HepG2 (cell line): ENCODE data around the gene HTATSF1. TPM values are rescaled to one million over a fixed set of nuclear protein-coding genes. Genes with fewer than 3 reads are reported as not detected.

Source experiments
- ATAC-seq: fragments of 200-7000 bp; cut with Tn5 transposase; 3 replicates; pipeline ENCODE4 v1.9.1; 2020; ENCODE audit warnings: mild to moderate bottlenecking, moderate library complexity
- BruUV-seq: library from RNA; stranded (reverse); fragments of 400-500 nt; replicated peaks from 2 replicates; lab custom pipeline; 2021; lab: Mats Ljungman, UMichigan
- CTCF ChIA-PET: fragments of 300-600 bp; formaldehyde crosslinking; extraction: SDS; loops from one replicate; lab custom pipeline; 2021; ENCODE audit warnings: low total read pairs, inconsistent platforms, low intra/inter-chr PET ratio; lab: Yijun Ruan, JAX
- POLR2A ChIA-PET: fragments of 350-600 bp; sonication (Branson Sonifier 250); formaldehyde crosslinking; loops from one replicate; lab custom pipeline; 2020; ENCODE audit warnings: antibody characterized with exemption, inconsistent platforms; lab: Yijun Ruan, JAX
- DNase-seq: peaks from one replicate; pipeline ENCODE4 v3.0.0-alpha.2; 2015; ENCODE audit warnings: low spot score
- FAIRE-seq: peaks from 3 replicates; lab custom pipeline; 2011; peaks lifted over from hg19 to GRCh38; lab: Jason Lieb, UNC
- H2AFZ ChIP-seq: one replicate; pipeline ENCODE4 v1.6.1; 2011; ENCODE audit warnings: low read length, inconsistent platforms
- H3K27ac ChIP-seq: fragments of 300-600 bp; 3 replicates; pipeline ENCODE4 v1.8.0; 2011; ENCODE audit warnings: mixed run types, mild to moderate bottlenecking, mixed read lengths, low read length, inconsistent platforms; ENCODE audit not compliant: insufficient read depth; ENCODE audit errors: extremely low read length
- H3K27me3 ChIP-seq, 2 experiments: fragments of 200-600 bp in 1 of 2; 2 replicates in 1 of 2; 3 replicates in 1 of 2; pipeline versions ENCODE4 v1.6.0 to v1.8.0; 2011; ENCODE audit warnings: low read length in 2 of 2, mild to moderate bottlenecking in 2 of 2, moderate library complexity in 2 of 2, inconsistent platforms in 1 of 2; ENCODE audit not compliant: insufficient read depth in 2 of 2, control insufficient read depth in 1 of 2
- H3K36me3 ChIP-seq, 2 experiments: fragments of 200-600 bp in 1 of 2; replicated peaks in 1 of 2; 2 replicates in 1 of 2; 3 replicates in 1 of 2; pipeline versions ENCODE4 v1.5.1 to v1.8.0; 2011; ENCODE audit warnings: low read length in 2 of 2, inconsistent platforms in 1 of 2; ENCODE audit not compliant: insufficient read depth in 2 of 2, control insufficient read depth in 1 of 2
- H3K4me1 ChIP-seq: 2 replicates; pipeline ENCODE4 v1.5.1; 2012; ENCODE audit warnings: low read length, inconsistent platforms; ENCODE audit not compliant: insufficient read depth
- H3K4me2 ChIP-seq: 2 replicates; pipeline ENCODE4 v1.6.0; 2011; ENCODE audit warnings: low read depth, low read length, inconsistent platforms
- H3K4me3 ChIP-seq, 3 experiments: fragments of 200-600 bp in 1 of 3; sonication (generic), shearing (Covaris generic) in 1 of 3; replicated peaks in 1 of 3; 2 replicates each; pipeline ENCODE4 v1.5.1; 2011 to 2016; ENCODE audit warnings: low read length in 3 of 3, inconsistent platforms in 2 of 3, low read depth in 2 of 3, mild to moderate bottlenecking in 2 of 3, control low read depth in 1 of 3, mixed read lengths in 1 of 3; ENCODE audit not compliant: insufficient read depth in 1 of 3
- H3K79me2 ChIP-seq: one replicate; pipeline ENCODE4 v1.6.1; 2011; ENCODE audit warnings: low read length, inconsistent platforms; ENCODE audit not compliant: insufficient read depth
- H3K9ac ChIP-seq: 2 replicates; pipeline ENCODE4 v1.6.0; 2011; ENCODE audit warnings: mild to moderate bottlenecking, low read depth, low read length, inconsistent platforms; ENCODE audit not compliant: insufficient read depth
- H3K9me3 ChIP-seq: 2 replicates; pipeline ENCODE4 v1.5.1; 2012; ENCODE audit warnings: mild to moderate bottlenecking, low read length
- H4K20me1 ChIP-seq: 2 replicates; pipeline ENCODE4 v1.6.0; 2011; ENCODE audit warnings: inconsistent platforms, mild to moderate bottlenecking, low read length, moderate library complexity; ENCODE audit not compliant: insufficient read depth
- ADNP ChIP-seq: sonication (generic); formaldehyde crosslinking; IDR thresholded peaks from 2 replicates; pipeline ENCODE4 v1.4.0; 2020; ENCODE audit warnings: missing genetic modification reagents
- NFIC ChIP-seq: IDR thresholded peaks from 2 replicates; pipeline ENCODE4 v1.6.1; 2012; ENCODE audit warnings: mild to moderate bottlenecking, low read length, inconsistent platforms
- PRDM15 ChIP-seq: sonication (generic); formaldehyde crosslinking; IDR thresholded peaks from 2 replicates; pipeline ENCODE4 v1.4.0; 2020; ENCODE audit warnings: missing genetic modification reagents
- PRPF4 ChIP-seq: fragments of 200-400 bp; formaldehyde crosslinking; IDR thresholded peaks from 2 replicates; pipeline ENCODE4 v1.6.1; 2016; ENCODE audit warnings: low read length, low read depth; ENCODE audit not compliant: poor library complexity, severe bottlenecking
- SNRNP70 ChIP-seq: fragments of 200-400 bp; formaldehyde crosslinking; IDR thresholded peaks from 2 replicates; pipeline ENCODE4 v1.6.1; 2017; ENCODE audit warnings: mild to moderate bottlenecking, low read depth, low read length, moderate library complexity
- THAP9 ChIP-seq: sonication (generic); formaldehyde crosslinking; IDR thresholded peaks from 2 replicates; pipeline ENCODE4; 2020; ENCODE audit warnings: missing genetic modification reagents, mild to moderate bottlenecking, borderline replicate concordance
- ZFP91 ChIP-seq: sonication (generic); formaldehyde crosslinking; IDR thresholded peaks from 2 replicates; pipeline ENCODE4 v1.9.0; 2022; ENCODE audit warnings: missing genetic modification reagents, mild to moderate bottlenecking, borderline replicate concordance
- ZNF572 ChIP-seq: sonication (generic); formaldehyde crosslinking; IDR thresholded peaks from 2 replicates; pipeline ENCODE4 v1.5.1; 2020; ENCODE audit warnings: mild to moderate bottlenecking, missing genetic modification reagents
- ZNF580 ChIP-seq: IDR thresholded peaks from 2 replicates; pipeline ENCODE4 v1.6.1; 2016; ENCODE audit warnings: low read depth, borderline replicate concordance
- ZNF709 ChIP-seq: sonication (generic); formaldehyde crosslinking; IDR thresholded peaks from 2 replicates; pipeline ENCODE4 v1.5.0; 2020; ENCODE audit warnings: mild to moderate bottlenecking, missing genetic modification reagents
- ZNF761 ChIP-seq: sonication (generic); formaldehyde crosslinking; conservative IDR thresholded peaks from 2 replicates; pipeline ENCODE4 v1.4.0; 2020; ENCODE audit warnings: mild to moderate bottlenecking, missing genetic modification reagents
- ZNF782 ChIP-seq: sonication (generic); formaldehyde crosslinking; IDR thresholded peaks from 2 replicates; pipeline ENCODE4 v1.4.0; 2020; ENCODE audit warnings: missing genetic modification reagents, mild to moderate bottlenecking, borderline replicate concordance
- WGBS: methylation state at CpG from one replicate; pipeline ENCODE4 v1.1.6; 2017; ENCODE audit warnings: low lambda C conversion rate; 5-methylcytosine and 5-hydroxymethylcytosine counted together
- in situ Hi-C: cut with HindIII; loops from 2 replicates; pipeline ENCODE4 v1.10.0; 2017; ENCODE audit warnings: low pct_unique_long_range_greater_than_20kb; ENCODE audit not compliant: extremely low pct_ligation_motif_present
- intact Hi-C: fragments of 100-400 bp; cut with micrococcal nuclease; formaldehyde crosslinking; loops from one replicate; pipeline ENCODE4 v1.10.0; 2022; ENCODE audit not compliant: unreplicated experiment
- polyA plus RNA-seq, 8 experiments: library from polyadenylated mRNA; depleted of rRNA in 3 of 8; stranded (reverse) in 7 of 8; unstranded in 1 of 8; fragments of >200 nt; fragmentation: Illumina TruSeq in 4 of 8; extraction: Trizol in 4 of 8; gene quantifications; 2 replicates each; pipeline versions ENCODE4 v1.2.1 to v1.2.3, GENCODE V29; 2011 to 2016; ENCODE audit warnings: low read depth in 4 of 8, missing spikeins in 1 of 8, mixed read lengths in 1 of 8; ENCODE audit not compliant: insufficient read depth in 1 of 8
- total RNA-seq, 5 experiments: library from RNA; depleted of rRNA; stranded (reverse); fragments of >200 nt; fragmentation: Illumina TruSeq; extraction: Trizol; gene quantifications; 2 replicates each; pipeline ENCODE4 v1.2.3, GENCODE V29; 2016; ENCODE audit warnings: low read depth in 1 of 5
- TF ChIP-seq, protein P1 (sequence below): sonication (generic); formaldehyde crosslinking; conservative IDR thresholded peaks from 2 replicates; pipeline ENCODE4 v1.8.0; 2022; ENCODE audit warnings: mild to moderate bottlenecking, moderate library complexity, missing genetic modification reagents

The HTATSF1 gene
- total and polyA plus RNA-seq, 2 of the 13 experiments (the other 11 are each of a cell fraction or from before 2014, with no cell fraction given), result 0.57 to 40.5 TPM

- H3K27me3 ChIP-seq, result no peaks in the 10 kb centered on the region
- H3K79me2 ChIP-seq, result no peaks in the 10 kb centered on the region
- H3K9me3 ChIP-seq, result no peaks in the 10 kb centered on the region
- H3K27ac ChIP-seq, result no peak overlapping the region
- no peak overlapping the region for H3K4me3 ChIP-seq
- H3K4me2 ChIP-seq, result no peak overlapping the region
- DNase-seq (no peak), ATAC-seq (no peak), FAIRE-seq (no peak)
- no peaks in the 10 kb centered on the region for H4K20me1 ChIP-seq
- intact Hi-C loops, result no loop called here
- TF ChIP-seq ZNF709 (CRISPR knock-in tag) (no peak), ZNF572 (CRISPR knock-in tag) (no peak), SNRNP70 (no peak), ZNF782 (CRISPR knock-in tag) (no peak), ZFP91 (CRISPR knock-in tag) (no peak), ZNF580 (CRISPR knock-in tag) (no peak), THAP9 (CRISPR knock-in tag) (no peak), PRPF4 (no peak), ZNF761 (CRISPR knock-in tag) (no peak), ADNP (CRISPR knock-in tag) (no peak), NFIC (no peak), PRDM15 (CRISPR knock-in tag) (no peak)
- TF ChIP-seq, protein P1, sequence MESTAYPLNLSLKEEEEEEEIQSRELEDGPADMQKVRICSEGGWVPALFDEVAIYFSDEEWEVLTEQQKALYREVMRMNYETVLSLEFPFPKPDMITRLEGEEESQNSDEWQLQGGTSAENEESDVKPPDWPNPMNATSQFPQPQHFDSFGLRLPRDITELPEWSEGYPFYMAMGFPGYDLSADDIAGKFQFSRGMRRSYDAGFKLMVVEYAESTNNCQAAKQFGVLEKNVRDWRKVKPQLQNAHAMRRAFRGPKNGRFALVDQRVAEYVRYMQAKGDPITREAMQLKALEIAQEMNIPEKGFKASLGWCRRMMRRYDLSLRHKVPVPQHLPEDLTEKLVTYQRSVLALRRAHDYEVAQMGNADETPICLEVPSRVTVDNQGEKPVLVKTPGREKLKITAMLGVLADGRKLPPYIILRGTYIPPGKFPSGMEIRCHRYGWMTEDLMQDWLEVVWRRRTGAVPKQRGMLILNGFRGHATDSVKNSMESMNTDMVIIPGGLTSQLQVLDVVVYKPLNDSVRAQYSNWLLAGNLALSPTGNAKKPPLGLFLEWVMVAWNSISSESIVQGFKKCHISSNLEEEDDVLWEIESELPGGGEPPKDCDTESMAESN, result no peak
- H3K36me3 ChIP-seq, result no peaks in the 10 kb centered on the region
- WGBS, result 0% methylated on average over 1 of the region's 1 CpG
- H3K4me1 ChIP-seq, result no peaks in the 10 kb centered on the region
- in situ Hi-C loops, result no loop called here
- no TSS peak for BruUV-seq
- no peak overlapping the region for H2AFZ ChIP-seq
- ChIA-PET POLR2A (no interaction called here), CTCF (no interaction called here)
- H3K9ac ChIP-seq, result no peak overlapping the region
Measured at GRCh38 chrX:136453114-136453513, 44.3 kb upstream of the HTATSF1 start.
